ENCODE results near the gene AFMID. TPM values are rescaled to one million over a fixed set of nuclear protein-coding genes. Genes with fewer than 3 reads are reported as not detected.
A peak's percentile ranks its signal among the peaks of the same experiment; 100 is the strongest.

The AFMID gene
- total RNA-seq, 1 experiment from 2014 or later = 104 TPM

DNA sequence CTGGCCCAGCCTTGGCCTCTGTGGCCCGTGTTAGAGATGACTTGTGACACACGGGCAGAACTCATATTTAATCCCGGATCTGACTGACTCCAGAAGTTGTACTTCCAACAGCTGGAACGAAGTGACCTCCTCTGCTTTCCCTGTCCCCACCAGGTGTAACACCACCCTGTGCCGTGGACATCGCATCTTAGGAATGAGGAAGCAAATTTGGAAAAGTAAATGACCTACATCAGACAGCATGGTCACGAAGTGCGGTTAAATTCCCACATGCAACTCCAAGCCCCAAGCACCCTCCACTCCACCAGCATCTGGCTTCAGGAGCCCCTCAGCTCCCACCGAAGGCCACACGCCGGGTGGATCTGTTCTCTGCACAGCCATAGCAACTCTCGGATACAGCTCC lies 3.2 kb upstream of the AFMID start:
- no peaks in the 10 kb centered on the region for H3K9me3 ChIP-seq (ENCODE audit: low read length)
- no peak overlapping the region for H3K9ac ChIP-seq (ENCODE audit: low read length)
- H3K36me3 ChIP-seq (ENCODE audit: insufficient read depth, low read length) = no peaks in the 10 kb centered on the region; the same call in none of the 2 replicates
- DNase-seq = no peak
- H3K4me2 ChIP-seq (ENCODE audit: low read depth, low read length, poor library complexity, severe bottlenecking) = no peak overlapping the region
- no peak overlapping the region for H3K27ac ChIP-seq (ENCODE audit: low read length)
- peaks cover 23% of the 10 kb centered on the region for H3K4me1 ChIP-seq (ENCODE audit: low read length)
- H3K79me2 ChIP-seq (ENCODE audit: low read length) = peaks cover 22% of the 10 kb centered on the region
- H3K4me3 ChIP-seq (ENCODE audit: low read length) = no peak overlapping the region
- no peaks in the 10 kb centered on the region for H3K27me3 ChIP-seq (ENCODE audit: low read length)
- H4K20me1 ChIP-seq (ENCODE audit: insufficient read depth, low read depth, low read length) = no peaks in the 10 kb centered on the region
- H3K9me2 ChIP-seq (replicated peaks; ENCODE audit: insufficient read depth, low read length) = no peaks in the 10 kb centered on the region
- no peak overlapping the region for H2AFZ ChIP-seq (ENCODE audit: low read length)

DNA sequence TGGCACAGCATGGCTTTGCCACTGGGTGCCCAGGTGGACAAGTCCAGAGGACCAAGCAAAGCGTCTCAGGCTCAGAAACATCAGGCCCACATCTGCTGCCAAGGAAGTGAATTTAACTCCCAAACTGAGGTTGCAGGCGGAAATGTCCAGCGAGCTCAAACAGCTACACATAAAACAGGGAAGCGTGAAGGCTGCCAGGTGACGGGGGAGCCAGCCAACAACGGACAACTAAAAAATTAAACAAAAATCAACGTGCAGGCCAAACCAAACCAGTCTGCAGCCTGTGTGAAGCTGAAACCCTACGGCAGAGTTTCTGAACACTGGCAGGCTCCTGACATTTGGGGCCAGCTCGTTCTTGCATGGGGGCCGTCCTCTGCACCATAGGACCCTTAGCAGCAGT lies 2.8 kb upstream of the AFMID start:
- Histone ChIP-seq H3K4me3 (ENCODE audit: low read length) (no peak overlapping the region), H3K9ac (ENCODE audit: low read length) (no peak overlapping the region), H3K27ac (ENCODE audit: low read length) (no peak overlapping the region), H3K4me1 (ENCODE audit: low read length) (peaks cover 27% of the 10 kb centered on the region), H3K27me3 (ENCODE audit: low read length) (no peaks in the 10 kb centered on the region), H3K36me3 (ENCODE audit: insufficient read depth, low read length) (peaks cover under 1% of the 10 kb centered on the region), H4K20me1 (ENCODE audit: insufficient read depth, low read depth, low read length) (no peaks in the 10 kb centered on the region), H2AFZ (ENCODE audit: low read length) (no peak overlapping the region), H3K9me3 (ENCODE audit: low read length) (no peaks in the 10 kb centered on the region), H3K9me2 (replicated peaks; ENCODE audit: insufficient read depth, low read length) (no peaks in the 10 kb centered on the region), H3K4me2 (ENCODE audit: low read depth, low read length, poor library complexity, severe bottlenecking) (no peak overlapping the region), H3K79me2 (ENCODE audit: low read length) (peaks cover 27% of the 10 kb centered on the region)
- no peak for DNase-seq

DNA sequence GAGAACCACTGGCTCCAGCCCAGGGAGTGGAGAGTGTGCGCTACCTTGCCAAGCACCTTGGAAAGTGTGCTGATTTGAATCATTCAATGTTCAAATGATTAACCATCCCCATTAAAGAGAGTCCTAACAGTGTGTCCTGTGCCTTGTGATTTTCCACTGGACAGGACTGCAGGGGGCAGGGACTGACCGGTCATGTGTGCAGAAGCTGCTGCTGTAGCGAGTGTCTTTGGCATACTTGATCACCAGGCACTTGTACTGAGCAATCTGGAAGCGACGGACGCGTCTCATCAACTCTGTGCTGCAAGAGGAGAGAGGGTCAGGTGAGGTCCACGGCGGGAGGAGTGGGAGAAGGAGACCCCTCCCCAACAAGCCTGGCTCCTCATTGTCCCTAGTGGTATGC lies 2.3 kb upstream of the AFMID start:
- peaks cover 32% of the 10 kb centered on the region for H3K79me2 ChIP-seq (ENCODE audit: low read length)
- no peak overlapping the region for H3K9ac ChIP-seq (ENCODE audit: low read length)
- no peak overlapping the region for H2AFZ ChIP-seq (ENCODE audit: low read length)
- no peaks in the 10 kb centered on the region for H4K20me1 ChIP-seq (ENCODE audit: insufficient read depth, low read depth, low read length)
- no peak overlapping the region for H3K27ac ChIP-seq (ENCODE audit: low read length)
- H3K4me2 ChIP-seq (ENCODE audit: low read depth, low read length, poor library complexity, severe bottlenecking) = no peak overlapping the region
- no peak overlapping the region for H3K4me3 ChIP-seq (ENCODE audit: low read length)
- H3K9me2 ChIP-seq (replicated peaks; ENCODE audit: insufficient read depth, low read length) = no peaks in the 10 kb centered on the region
- no peaks in the 10 kb centered on the region for H3K27me3 ChIP-seq (ENCODE audit: low read length)
- no peaks in the 10 kb centered on the region for H3K9me3 ChIP-seq (ENCODE audit: low read length)
- peaks cover 30% of the 10 kb centered on the region for H3K4me1 ChIP-seq (ENCODE audit: low read length)
- no peak for DNase-seq
- peaks cover 3% of the 10 kb centered on the region; the same call in 1 of the 2 replicates for H3K36me3 ChIP-seq (ENCODE audit: insufficient read depth, low read length)

DNA sequence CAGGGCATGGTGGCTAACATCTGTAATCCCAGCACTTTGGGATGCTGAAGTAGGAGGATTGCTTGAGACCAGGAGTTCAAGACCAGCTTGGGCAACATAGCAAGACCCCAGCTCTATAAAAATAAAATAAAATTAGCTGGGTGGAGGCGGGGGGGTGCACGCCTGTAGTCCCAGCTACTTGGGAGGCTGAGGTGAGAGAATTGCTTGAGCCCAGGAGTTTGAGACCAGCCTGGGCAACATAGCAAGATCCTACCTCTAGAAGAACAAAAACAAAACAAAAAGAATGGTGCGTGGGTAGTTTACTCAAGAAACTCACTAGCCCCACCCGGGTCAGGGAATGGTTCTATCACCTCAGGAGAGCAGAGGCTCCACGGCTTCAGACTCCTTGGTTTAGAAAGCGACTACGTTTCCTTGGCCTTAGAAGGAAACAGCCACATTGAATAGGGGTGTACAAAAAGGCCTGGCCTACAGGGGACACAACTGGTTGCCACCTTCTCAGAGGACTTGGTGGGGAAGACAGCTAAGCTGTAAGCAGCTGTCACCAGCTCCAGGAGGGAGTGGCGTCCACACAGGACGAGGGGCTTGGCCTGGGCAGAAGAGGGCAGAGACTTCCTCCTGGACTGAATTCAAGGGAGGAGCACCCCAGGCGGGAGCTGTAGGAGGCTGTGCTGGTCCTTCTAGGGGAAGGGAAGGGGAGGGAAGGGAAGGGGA lies 1.0 kb upstream of the AFMID start:
- Histone ChIP-seq H3K4me1 (ENCODE audit: low read length) (peaks cover 40% of the 10 kb centered on the region), H3K36me3 (ENCODE audit: insufficient read depth, low read length) (peaks cover 13% of the 10 kb centered on the region), H3K27ac (ENCODE audit: low read length) (no peak overlapping the region), H3K4me3 (ENCODE audit: low read length) (peak overlapping the region; percentile 93), H2AFZ (ENCODE audit: low read length) (no peak overlapping the region), H3K9me3 (ENCODE audit: low read length) (no peaks in the 10 kb centered on the region), H4K20me1 (ENCODE audit: insufficient read depth, low read depth, low read length) (0 out of 2 replicates have a peak, but pooled peaks cover 7% of the 10 kb centered on the region), H3K4me2 (ENCODE audit: low read depth, low read length, poor library complexity, severe bottlenecking) (peak overlapping the region; percentile 89), H3K79me2 (ENCODE audit: low read length) (peaks cover 43% of the 10 kb centered on the region), H3K9ac (ENCODE audit: low read length) (peak overlapping the region; percentile 81; the same call in 1 of the 2 replicates), H3K27me3 (ENCODE audit: low read length) (no peaks in the 10 kb centered on the region), H3K9me2 (replicated peaks; ENCODE audit: insufficient read depth, low read length) (no peaks in the 10 kb centered on the region)
- no peak for DNase-seq

DNA sequence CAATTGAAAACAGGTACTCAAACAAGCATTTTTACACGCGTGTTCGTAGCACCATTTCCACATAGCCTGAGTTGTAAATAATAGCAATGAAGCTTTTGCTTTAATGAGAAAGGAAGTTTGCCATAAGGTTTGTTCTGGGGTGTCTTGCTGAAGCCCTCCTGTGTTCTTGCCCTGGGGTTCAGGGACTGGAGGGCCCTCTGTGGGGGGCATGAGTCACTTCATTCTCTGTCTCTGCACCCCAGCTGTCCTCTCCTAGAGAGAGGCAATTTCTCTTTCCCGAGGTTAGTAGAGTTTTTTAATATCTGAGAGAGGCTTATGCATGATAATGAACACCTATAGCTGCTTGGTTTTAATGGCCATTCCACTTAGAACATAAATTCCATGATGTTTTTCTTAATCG lies 9.6 kb downstream of the AFMID start:
- Histone ChIP-seq H3K9me2 (replicated peaks; ENCODE audit: insufficient read depth, low read length) (no peaks in the 10 kb centered on the region), H3K4me3 (ENCODE audit: low read length) (no peak overlapping the region), H3K4me1 (ENCODE audit: low read length) (peaks cover 28% of the 10 kb centered on the region), H3K9me3 (ENCODE audit: low read length) (no peaks in the 10 kb centered on the region), H3K4me2 (ENCODE audit: low read depth, low read length, poor library complexity, severe bottlenecking) (no peak overlapping the region), H3K36me3 (ENCODE audit: insufficient read depth, low read length) (peaks cover 46% of the 10 kb centered on the region), H3K27ac (ENCODE audit: low read length) (no peak overlapping the region), H3K79me2 (ENCODE audit: low read length) (peaks cover 42% of the 10 kb centered on the region), H3K9ac (ENCODE audit: low read length) (no peak overlapping the region), H4K20me1 (ENCODE audit: insufficient read depth, low read depth, low read length) (0 out of 2 replicates have a peak, but pooled peaks cover 12% of the 10 kb centered on the region), H3K27me3 (ENCODE audit: low read length) (no peaks in the 10 kb centered on the region), H2AFZ (ENCODE audit: low read length) (no peak overlapping the region)
- DNase-seq = no peak

DNA sequence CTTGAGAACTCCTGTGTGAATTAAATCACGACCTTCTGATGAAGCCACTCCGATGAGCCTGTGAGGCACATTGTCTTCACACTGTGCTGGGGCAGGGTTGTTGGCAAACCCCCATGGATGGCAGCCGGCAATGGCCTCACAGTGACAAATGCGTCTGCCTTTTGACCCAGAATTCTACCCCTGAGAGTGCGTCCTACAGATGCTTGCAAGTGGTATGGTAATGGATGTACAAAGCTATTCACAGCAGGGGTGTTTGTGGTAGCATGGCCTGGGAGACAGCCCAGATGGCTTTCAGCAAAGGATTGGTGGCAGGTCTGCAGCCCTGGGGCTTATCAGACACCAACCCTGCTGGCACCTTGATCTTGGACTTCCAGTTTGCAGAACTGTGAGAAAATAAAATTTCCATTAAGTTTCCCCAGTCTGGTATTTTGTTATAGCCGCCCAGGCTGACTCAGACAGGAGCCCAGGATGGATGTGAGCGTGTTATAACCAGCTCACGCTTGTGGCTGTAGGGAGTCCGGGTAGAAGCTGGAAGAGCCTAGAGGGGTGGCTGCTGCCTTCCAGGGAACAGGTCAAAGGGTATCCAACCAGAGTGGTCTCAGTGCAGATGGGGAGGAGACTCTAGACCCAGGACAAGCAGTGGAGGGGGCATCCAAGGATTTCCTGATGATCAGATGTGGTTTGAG lies 10.1 kb downstream of the AFMID start:
- H2AFZ ChIP-seq (ENCODE audit: low read length) = no peak overlapping the region
- peaks cover 22% of the 10 kb centered on the region for H3K4me1 ChIP-seq (ENCODE audit: low read length)
- H3K27me3 ChIP-seq (ENCODE audit: low read length) = no peaks in the 10 kb centered on the region
- 0 out of 2 replicates have a peak, but pooled peaks cover 12% of the 10 kb centered on the region for H4K20me1 ChIP-seq (ENCODE audit: insufficient read depth, low read depth, low read length)
- no peaks in the 10 kb centered on the region for H3K9me2 ChIP-seq (replicated peaks; ENCODE audit: insufficient read depth, low read length)
- no peak overlapping the region for H3K9ac ChIP-seq (ENCODE audit: low read length)
- no peak for DNase-seq
- peaks cover 46% of the 10 kb centered on the region for H3K36me3 ChIP-seq (ENCODE audit: insufficient read depth, low read length)
- H3K4me2 ChIP-seq (ENCODE audit: low read depth, low read length, poor library complexity, severe bottlenecking) = no peak overlapping the region
- no peaks in the 10 kb centered on the region for H3K9me3 ChIP-seq (ENCODE audit: low read length)
- H3K4me3 ChIP-seq (ENCODE audit: low read length) = no peak overlapping the region
- no peak overlapping the region for H3K27ac ChIP-seq (ENCODE audit: low read length)
- H3K79me2 ChIP-seq (ENCODE audit: low read length) = peaks cover 42% of the 10 kb centered on the region

DNA sequence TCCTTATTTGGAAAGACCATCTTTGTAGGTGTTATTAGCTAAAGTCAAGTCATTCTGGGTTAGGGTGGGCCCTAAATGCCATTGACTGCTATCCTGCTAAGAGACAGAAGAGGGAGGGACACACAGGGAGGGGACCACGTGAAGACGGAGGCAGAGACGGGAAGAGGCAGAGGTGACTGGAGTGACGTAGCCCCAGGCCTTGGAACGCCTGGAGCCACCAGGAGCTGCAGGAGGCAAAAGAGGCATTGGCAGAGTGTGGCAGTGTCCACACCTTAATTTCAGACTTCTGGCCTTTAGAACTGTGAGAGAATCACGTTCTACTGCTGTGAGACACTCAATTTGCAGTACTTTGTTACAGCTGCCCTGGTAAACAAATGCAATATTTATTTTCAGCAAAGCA lies 13.3 kb downstream of the AFMID start:
- no peak for DNase-seq
- no peak overlapping the region for H3K4me3 ChIP-seq (ENCODE audit: low read length)
- peaks cover 21% of the 10 kb centered on the region for H3K79me2 ChIP-seq (ENCODE audit: low read length)
- peaks cover 41% of the 10 kb centered on the region for H3K36me3 ChIP-seq (ENCODE audit: insufficient read depth, low read length)
- H3K9ac ChIP-seq (ENCODE audit: low read length) = no peak overlapping the region
- H2AFZ ChIP-seq (ENCODE audit: low read length) = no peak overlapping the region
- 0 out of 2 replicates have a peak, but pooled peaks cover 12% of the 10 kb centered on the region for H4K20me1 ChIP-seq (ENCODE audit: insufficient read depth, low read depth, low read length)
- no peaks in the 10 kb centered on the region for H3K9me2 ChIP-seq (replicated peaks; ENCODE audit: insufficient read depth, low read length)
- H3K4me2 ChIP-seq (ENCODE audit: low read depth, low read length, poor library complexity, severe bottlenecking) = no peak overlapping the region
- no peaks in the 10 kb centered on the region for H3K4me1 ChIP-seq (ENCODE audit: low read length)
- H3K27ac ChIP-seq (ENCODE audit: low read length) = no peak overlapping the region
- H3K9me3 ChIP-seq (ENCODE audit: low read length) = no peaks in the 10 kb centered on the region
- H3K27me3 ChIP-seq (ENCODE audit: low read length) = no peaks in the 10 kb centered on the region

DNA sequence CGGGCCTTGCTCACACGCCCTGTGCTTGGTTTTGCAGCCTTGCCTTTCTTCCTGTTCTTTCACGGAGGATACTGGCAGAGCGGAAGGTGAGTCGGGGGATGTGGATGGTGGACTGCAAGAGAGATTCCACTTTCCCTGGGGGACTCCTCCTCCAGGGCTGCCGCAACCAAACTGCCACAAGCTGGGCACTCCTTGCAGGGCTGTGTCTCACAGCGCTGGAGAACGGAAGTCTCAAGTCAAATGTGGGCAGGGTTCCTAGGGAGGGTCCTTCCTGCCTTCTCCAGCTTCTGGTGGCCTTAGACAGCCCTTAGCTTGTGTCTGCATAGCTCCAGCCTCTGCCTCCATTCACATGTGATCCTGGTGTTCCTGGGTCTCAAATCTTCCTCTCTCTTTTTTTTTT lies 15.5 kb downstream of the AFMID start:
- H3K4me1 ChIP-seq (ENCODE audit: low read length) = no peaks in the 10 kb centered on the region
- H3K79me2 ChIP-seq (ENCODE audit: low read length) = peaks cover 4% of the 10 kb centered on the region; the same call in 1 of the 2 replicates
- peaks cover 34% of the 10 kb centered on the region; the same call in 1 of the 2 replicates for H3K36me3 ChIP-seq (ENCODE audit: insufficient read depth, low read length)
- H3K9me2 ChIP-seq (replicated peaks; ENCODE audit: insufficient read depth, low read length) = no peaks in the 10 kb centered on the region
- H3K27me3 ChIP-seq (ENCODE audit: low read length) = no peaks in the 10 kb centered on the region
- DNase-seq = no peak
- no peaks in the 10 kb centered on the region for H3K9me3 ChIP-seq (ENCODE audit: low read length)
- H3K4me2 ChIP-seq (ENCODE audit: low read depth, low read length, poor library complexity, severe bottlenecking) = no peak overlapping the region
- H3K27ac ChIP-seq (ENCODE audit: low read length) = no peak overlapping the region
- no peak overlapping the region for H3K4me3 ChIP-seq (ENCODE audit: low read length)
- no peak overlapping the region for H2AFZ ChIP-seq (ENCODE audit: low read length)
- H3K9ac ChIP-seq (ENCODE audit: low read length) = no peak overlapping the region
- 0 out of 2 replicates have a peak, but pooled peaks cover under 1% of the 10 kb centered on the region for H4K20me1 ChIP-seq (ENCODE audit: insufficient read depth, low read depth, low read length)
